GM12878 (cell line): ENCODE measurements around the gene MYG1. TPM values are rescaled to one million over a fixed set of nuclear protein-coding genes. Genes with fewer than 3 reads are reported as not detected.

Source experiments
- ATAC-seq: fragments of 200-7000 bp; cut with Tn5 transposase; 3 replicates; pipeline ENCODE4 v1.9.1; 2020; ENCODE audit warnings: mild to moderate bottlenecking, moderate library complexity
- BruUV-seq: library from RNA; stranded (reverse); fragments of 400-500 nt; replicated peaks from 2 replicates; lab custom pipeline; 2021; lab: Mats Ljungman, UMichigan
- CTCF ChIA-PET: fragments of 300-600 bp; sonication (Branson Sonifier 250); formaldehyde crosslinking; extraction: SDS; loops from one replicate; lab custom pipeline; 2021; ENCODE audit warnings: inconsistent platforms; lab: Yijun Ruan, JAX
- POLR2A ChIA-PET: fragments of 350-600 bp; formaldehyde crosslinking; extraction: SDS; loops from one replicate; lab custom pipeline; 2021; ENCODE audit warnings: inconsistent platforms; lab: Charles Lee
- RAD21 ChIA-PET: fragments of 300-600 bp; sonication (Branson Sonifier 250); formaldehyde crosslinking; loops from one replicate; lab custom pipeline; 2023; ENCODE audit warnings: antibody characterized with exemption; ENCODE audit not compliant: unreplicated experiment; lab: Charles Lee
- SMC1A ChIA-PET: fragments of 300-600 bp; sonication (Branson Sonifier 250); formaldehyde crosslinking; loops from one replicate; lab custom pipeline; 2023; ENCODE audit not compliant: unreplicated experiment, uncharacterized antibody; lab: Charles Lee
- DNase-seq: peaks from one replicate; pipeline ENCODE4 v3.0.0-alpha.2; 2011; ENCODE audit warnings: low read depth, low spot score
- FAIRE-seq: peaks from 3 replicates; lab custom pipeline; 2011; peaks lifted over from hg19 to GRCh38; lab: Jason Lieb, UNC
- H2AFZ ChIP-seq: 2 replicates; pipeline ENCODE4 v1.6.0; 2011; ENCODE audit warnings: low read depth, low read length, control low read depth; ENCODE audit not compliant: control insufficient read depth
- H3K27ac ChIP-seq: 2 replicates; pipeline ENCODE4 v1.5.1; 2011; ENCODE audit warnings: control low read depth; ENCODE audit not compliant: control insufficient read depth, insufficient read depth
- H3K27me3 ChIP-seq, 2 experiments: replicated peaks in 1 of 2; 2 replicates each; pipeline versions ENCODE4 v1.6.0 to v1.6.1; 2011; ENCODE audit warnings: low read length in 1 of 2; ENCODE audit not compliant: control insufficient read depth in 2 of 2, insufficient read depth in 2 of 2
- H3K36me3 ChIP-seq, 2 experiments: 2 replicates each; pipeline ENCODE4 v1.5.1; 2011; ENCODE audit warnings: low read length in 1 of 2; ENCODE audit not compliant: control insufficient read depth in 2 of 2, insufficient read depth in 2 of 2
- H3K4me1 ChIP-seq: 2 replicates; pipeline ENCODE4 v1.6.1; 2011; ENCODE audit warnings: mild to moderate bottlenecking, low read length, moderate library complexity, mixed read lengths; ENCODE audit not compliant: control insufficient read depth, insufficient read depth
- H3K4me2 ChIP-seq: 2 replicates; pipeline ENCODE4 v1.6.0; 2011; ENCODE audit warnings: control low read depth; ENCODE audit not compliant: control insufficient read depth, insufficient read depth
- H3K4me3 ChIP-seq: fragments of 200-600 bp; sonication (generic); 2 replicates; pipeline ENCODE4 v1.5.1; 2016
- H3K79me2 ChIP-seq: 2 replicates; pipeline ENCODE4 v1.6.0; 2011; ENCODE audit warnings: low read length; ENCODE audit not compliant: control insufficient read depth, insufficient read depth
- H3K9ac ChIP-seq: 2 replicates; pipeline ENCODE4 v1.8.0; 2011; ENCODE audit warnings: low read length, control low read depth, mixed read lengths; ENCODE audit not compliant: control insufficient read depth, insufficient read depth
- H3K9me3 ChIP-seq: replicated peaks from 3 replicates; pipeline ENCODE4 v1.5.1; 2011; ENCODE audit warnings: mild to moderate bottlenecking, low read length; ENCODE audit not compliant: control insufficient read depth, insufficient read depth
- H4K20me1 ChIP-seq: 2 replicates; pipeline ENCODE4 v1.6.0; 2011; ENCODE audit not compliant: control insufficient read depth, insufficient read depth
- KAT2A ChIP-seq: conservative IDR thresholded peaks from 2 replicates; pipeline ENCODE4 v1.6.1; 2011; ENCODE audit warnings: low read depth, low read length; ENCODE audit not compliant: control insufficient read depth
- NFYA ChIP-seq: IDR thresholded peaks from 2 replicates; pipeline ENCODE4 v1.6.1; 2011; ENCODE audit warnings: low read depth, mild to moderate bottlenecking, low read length, improper control_type of control experiment, borderline replicate concordance
- NR2F1 ChIP-seq: fragments of 450-650 bp; conservative IDR thresholded peaks from 2 replicates; pipeline ENCODE4 v1.6.1; 2017; ENCODE audit warnings: mild to moderate bottlenecking
- POLR2AphosphoS5 ChIP-seq: IDR thresholded peaks from 2 replicates; pipeline ENCODE4 v1.6.1; 2011; ENCODE audit warnings: mild to moderate bottlenecking, low read length, inconsistent platforms
- ZNF384 ChIP-seq: IDR thresholded peaks from 2 replicates; pipeline ENCODE4 v1.6.1; 2012; ENCODE audit warnings: low read depth, mild to moderate bottlenecking, low read length, improper control_type of control experiment, borderline replicate concordance
- ZSCAN29 ChIP-seq: fragments of 450-650 bp; IDR thresholded peaks from 2 replicates; pipeline ENCODE4 v1.6.1; 2017; ENCODE audit warnings: mild to moderate bottlenecking, moderate library complexity
- WGBS: methylation state at CpG from one replicate; pipeline ENCODE4 v1.1.6; 2016; ENCODE audit warnings: low lambda C conversion rate; ENCODE audit not compliant: insufficient replicate concordance, insufficient coverage; ENCODE audit errors: missing lambda C conversion rate; 5-methylcytosine and 5-hydroxymethylcytosine counted together
- in situ Hi-C: fragments of 300-500 bp; cut with MboI; formaldehyde crosslinking; loops from 9 replicates; pipeline ENCODE4 v1.14.3; 2018; ENCODE audit warnings: mixed read lengths
- intact Hi-C: fragments of 100-400 bp; cut with micrococcal nuclease; formaldehyde crosslinking; loops from one replicate; pipeline ENCODE4 v1.14.2; 2022; ENCODE audit not compliant: unreplicated experiment
- polyA plus RNA-seq, 11 experiments: library from polyadenylated mRNA; depleted of rRNA in 4 of 11; unstranded in 6 of 11; stranded (reverse) in 5 of 11; fragments of >200 nt; fragmentation: Nextera tagmentation in 4 of 11; fragmentation: Illumina TruSeq in 1 of 11; extraction: Ambion mirVana in 4 of 11; extraction: Trizol in 1 of 11; gene quantifications; 1 replicate in 1 of 11; 2 replicates in 10 of 11; pipeline versions ENCODE4 v1.2.1 to v1.2.3, GENCODE V29; 2011 to 2016; ENCODE audit warnings: inconsistent platforms in 2 of 11, missing spikeins in 2 of 11, low read depth in 1 of 11
- total RNA-seq, 4 experiments: library from RNA; depleted of rRNA in 3 of 4; stranded (reverse); fragments of >200 nt in 3 of 4; fragmentation: Illumina TruSeq in 1 of 4; extraction: Trizol in 1 of 4; gene quantifications; 2 replicates each; pipeline versions ENCODE4 v1.2.1 to v1.2.3, GENCODE V29; 2013 to 2021

MYG1 gene
- total and polyA plus RNA-seq, 10 of the 15 experiments (the other 5 are each of a cell fraction or from before 2014, with no cell fraction given): 20.7 to 81.0 (median 49.4) TPM

DNA sequence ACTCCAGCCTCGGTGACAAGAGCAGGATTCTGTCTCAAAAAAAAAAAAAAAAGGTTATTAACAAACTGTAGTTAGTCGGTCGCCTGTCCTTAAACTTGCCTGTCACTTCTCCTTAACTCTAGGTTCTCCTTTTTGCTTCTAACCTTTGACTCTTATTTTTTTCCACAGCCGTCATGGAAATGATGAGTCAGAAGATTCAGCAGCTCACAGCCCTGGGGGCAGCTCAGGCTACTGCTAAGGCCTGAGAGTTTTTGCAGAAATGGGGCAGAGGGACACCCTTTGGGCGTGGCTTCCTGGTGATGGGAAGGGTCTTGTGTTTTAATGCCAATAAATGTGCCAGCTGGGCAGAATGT lies 418 bp upstream of the MYG1 start:
- ChIA-PET SMC1A (interaction anchor here (0.7 to 4.0 kb wide), 6 partner anchors 21 to 209 kb away, joined by 3 to 46 read pairs (median 4); partner anchors contain the start of genes AAAS and TARBP2), POLR2A (interaction anchor here (1.0 to 4.4 kb wide), 4 partner anchors 9 to 112 kb away, joined by 3 to 42 read pairs (median 5); partner anchors contain the start of gene AAAS), CTCF (interaction anchor here (0.8 to 11.9 kb wide), 8 partner anchors 9 to 233 kb away, joined by 3 to 142 read pairs (median 5); partner anchors contain the start of gene AAAS), RAD21 (interaction anchor here (0.7 to 6.2 kb wide), 8 partner anchors 9 to 251 kb away, joined by 3 to 43 read pairs (median 6); partner anchors contain the start of gene AAAS)
- intact Hi-C loops: no loop called here
- Histone ChIP-seq H3K27ac (no peak overlapping the region), H3K79me2 (peaks cover 31% of the 10 kb centered on the region), H3K27me3 (no peaks in the 10 kb centered on the region), H3K4me1 (peaks cover 25% of the 10 kb centered on the region), H3K36me3 (peaks cover 1 to 9% of the 10 kb centered on the region in 2 experiments; a peak in 3 of 4 replicates), H3K9me3 (no peaks in the 10 kb centered on the region), H3K4me3 (peak overlapping the region; percentile 88; the same call in 1 of the 2 replicates), H3K4me2 (peak overlapping the region; percentile 53), H3K9ac (no peak overlapping the region), H4K20me1 (no peaks in the 10 kb centered on the region; the same call in 1 of the 2 replicates), H2AFZ (no peak overlapping the region)
- in situ Hi-C loops: no loop called here
- no peak for DNase-seq
- BruUV-seq: no TSS peak
- no peak for TF ChIP-seq ZNF384
- 0 out of 2 replicates have a peak, but pooled peaks have one; percentile 8 for TF ChIP-seq NR2F1
- ATAC-seq: no peak
- WGBS: 11% methylated on average over 4 of the region's 5 CpGs
- no peak for FAIRE-seq

DNA sequence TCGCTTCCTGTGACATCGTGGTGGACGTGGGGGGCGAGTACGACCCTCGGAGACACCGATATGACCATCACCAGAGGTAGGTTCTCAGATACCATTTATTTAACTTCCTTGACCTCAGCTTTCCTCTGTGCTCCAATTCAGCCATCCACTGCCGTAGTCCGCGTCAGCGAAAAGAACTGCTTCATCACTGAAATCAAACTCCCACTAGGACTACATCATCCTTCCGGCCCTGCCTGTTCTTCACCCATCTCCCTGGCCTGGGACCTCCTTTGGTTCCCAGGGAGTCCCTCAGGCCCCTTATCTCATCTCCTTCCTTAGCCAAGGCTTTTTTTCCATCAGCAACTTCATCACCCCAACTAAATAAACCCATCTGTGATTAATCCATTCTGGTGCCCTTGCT lies 692 bp downstream of the MYG1 start:
- in situ Hi-C loops: no loop called here
- Histone ChIP-seq H3K4me1 (peaks cover 25% of the 10 kb centered on the region), H3K27ac (peak overlapping the region; percentile 64), H4K20me1 (no peaks in the 10 kb centered on the region; the same call in 1 of the 2 replicates), H3K9ac (peak overlapping the region; percentile 84), H3K4me3 (peak overlapping the region; percentile 88)
- ATAC-seq: no peak
- DNase-seq: no peak
- 21% methylated on average over 12 of the region's 12 CpGs for whole genome bisulfite sequencing
- FAIRE-seq: no peak
- CTCF ChIA-PET: interaction anchor here (0.8 to 11.9 kb wide), 5 partner anchors 23 to 141 kb away, joined by 3 to 142 read pairs (median 6); partner anchors contain the start of gene AAAS
- TF ChIP-seq POLR2AphosphoS5 (no peak), NFYA (no peak), ZSCAN29 (no peak), KAT2A (no peak)
- TF ChIP-seq, all 136 proteins: peak for 0
- H2AFZ ChIP-seq: peak overlapping the region; percentile 76
- ChIA-PET SMC1A (interaction anchor here (4.0 kb wide), 1 partner anchor 22 kb away, joined by 46 read pairs; the partner anchor contains the start of gene AAAS), RAD21 (interaction anchor here (1.0 to 6.2 kb wide), 4 partner anchors 20 to 91 kb away, joined by 5 to 43 read pairs (median 10); partner anchors contain the start of gene AAAS), POLR2A (interaction anchor here (4.4 kb wide), 1 partner anchor 21 kb away, joined by 42 read pairs; the partner anchor contains the start of gene AAAS)
- no TSS peak for BruUV-seq
- H3K79me2 ChIP-seq: peaks cover 31% of the 10 kb centered on the region
- H3K27me3 ChIP-seq: no peaks in the 10 kb centered on the region
- peak overlapping the region; percentile 90 for H3K4me2 ChIP-seq
- intact Hi-C loops: no loop called here
- H3K9me3 ChIP-seq: no peaks in the 10 kb centered on the region
- peaks cover 1 to 9% of the 10 kb centered on the region in 2 experiments; a peak in 3 of 4 replicates for H3K36me3 ChIP-seq
